ENCODE results near the gene SWI5. TPM values are rescaled to one million over a fixed set of nuclear protein-coding genes. Genes with fewer than 3 reads are reported as not detected.

Gene SWI5
- total RNA-seq, 1 experiment from 2014 or later: 22.4 TPM

GRCh38 chr9:128293091-128293490 is 17.0 kb downstream of the SWI5 start:
- ChIA-PET CTCF (interaction anchor here (0.6 to 1.6 kb wide), 3 partner anchors 47 to 338 kb away, joined by 3 to 6 read pairs (median 3); partner anchors contain the start of genes CERCAM and SLC27A4), RAD21 (ENCODE audit: low non-redundant PET in 1 of 2, low total read pairs in 2 of 2, uncharacterized antibody in 2 of 2, unreplicated experiment in 2 of 2) (no interaction called here), POLR2A (interaction anchor here (0.6 kb wide), 1 partner anchor 128 kb away, joined by 4 read pairs; the partner anchor contains the start of gene CERCAM)
- no peaks in the 10 kb centered on the region for H3K79me2 ChIP-seq (ENCODE audit: insufficient read depth, low read length)
- intact Hi-C loops (cut with micrococcal nuclease): loop anchor here (10.0 kb wide), 1 partner anchor 262 kb away; the partner anchor contains the start of gene SPTAN1
- H3K36me3 ChIP-seq (ENCODE audit: control insufficient read depth in 1 of 2, insufficient read depth in 2 of 2, low read length in 2 of 2): no peaks in the 10 kb centered on the region
- TF ChIP-seq POLR2A (IDR thresholded peaks at IDR 0.05; ENCODE audit: borderline replicate concordance, extremely low read depth, insufficient read depth, insufficient read length) (no peak), EZH2phosphoT487 (IDR thresholded peaks at IDR 0.05; ENCODE audit: borderline replicate concordance) (no peak), CEBPB (IDR thresholded peaks at IDR 0.05; ENCODE audit: low read depth) (no peak), RAD21 (IDR thresholded peaks at IDR 0.05; ENCODE audit: low read depth) (no peak), SIN3A (IDR thresholded peaks at IDR 0.05; ENCODE audit: low read depth) (no peak), POLR2AphosphoS5 (IDR thresholded peaks at IDR 0.05; ENCODE audit: low read depth, low read length) (no peak)
- no peaks in the 10 kb centered on the region for H4K20me1 ChIP-seq (ENCODE audit: insufficient read depth)
- H3K4me2 ChIP-seq (ENCODE audit: low read length): no peak overlapping the region
- H3K4me3 ChIP-seq (replicated peaks in 1 of 2; ENCODE audit: low read depth in 1 of 2, low read length in 2 of 2): no peak overlapping the region
- peaks cover 5 to 18% of the 10 kb centered on the region in 2 experiments; a peak in 3 of 4 replicates for H3K4me1 ChIP-seq (ENCODE audit: control insufficient read depth in 1 of 2, insufficient read depth in 2 of 2, low read length in 2 of 2)
- DNase-seq (ENCODE audit: low read depth, low spot score) (no peak), ATAC-seq (no peak)
- no TSS peak for BruUV-seq (replicated peaks)
- no peaks in the 10 kb centered on the region for H3K9me3 ChIP-seq (ENCODE audit: control insufficient read depth in 1 of 2, insufficient read depth in 1 of 2, low read depth in 1 of 2, low read length in 2 of 2)
- no peak overlapping the region for H2AFZ ChIP-seq (ENCODE audit: low read depth, low read length, poor library complexity, severe bottlenecking)
- no peak overlapping the region for H3K27ac ChIP-seq (ENCODE audit: low read depth, low read length)
- no peak overlapping the region for H3K9ac ChIP-seq (ENCODE audit: low read length)
- no peaks in the 10 kb centered on the region for H3K9me2 ChIP-seq (ENCODE audit: insufficient read depth)
- no peaks in the 10 kb centered on the region for H3K27me3 ChIP-seq (ENCODE audit: insufficient read depth, low read length)

GRCh38 chr9:128294142-128294541 is 18.1 kb downstream of the SWI5 start:
- H2AFZ ChIP-seq (ENCODE audit: low read depth, low read length, poor library complexity, severe bottlenecking): no peak overlapping the region
- H3K4me3 ChIP-seq (replicated peaks in 1 of 2; ENCODE audit: low read depth in 1 of 2, low read length in 2 of 2): no peak overlapping the region
- no peaks in the 10 kb centered on the region for H3K79me2 ChIP-seq (ENCODE audit: insufficient read depth, low read length)
- peaks cover 5 to 24% of the 10 kb centered on the region in 2 experiments; a peak in 3 of 4 replicates for H3K4me1 ChIP-seq (ENCODE audit: control insufficient read depth in 1 of 2, insufficient read depth in 2 of 2, low read length in 2 of 2)
- H3K9me2 ChIP-seq (ENCODE audit: insufficient read depth): no peaks in the 10 kb centered on the region
- POLR2A ChIA-PET: no interaction called here
- H3K9me3 ChIP-seq (ENCODE audit: control insufficient read depth in 1 of 2, insufficient read depth in 1 of 2, low read depth in 1 of 2, low read length in 2 of 2): no peaks in the 10 kb centered on the region
- DNase-seq (ENCODE audit: low read depth, low spot score) (no peak), ATAC-seq (no peak)
- no peak overlapping the region for H3K9ac ChIP-seq (ENCODE audit: low read length)
- RAD21 ChIA-PET (ENCODE audit: low non-redundant PET in 1 of 2, low total read pairs in 2 of 2, uncharacterized antibody in 2 of 2, unreplicated experiment in 2 of 2): no interaction called here
- BruUV-seq (replicated peaks): no TSS peak
- no peaks in the 10 kb centered on the region for H3K27me3 ChIP-seq (ENCODE audit: insufficient read depth, low read length)
- H3K4me2 ChIP-seq (ENCODE audit: low read length): no peak overlapping the region
- TF ChIP-seq ZFX (IDR thresholded peaks at IDR 0.05) (no peak), POLR2A (IDR thresholded peaks at IDR 0.05; ENCODE audit: borderline replicate concordance, extremely low read depth, insufficient read depth, insufficient read length) (no peak), RAD21 (IDR thresholded peaks at IDR 0.05; ENCODE audit: low read depth) (no peak)
- intact Hi-C loops (cut with micrococcal nuclease): loop anchor here (10.0 kb wide), 1 partner anchor 261 kb away; the partner anchor contains the start of gene SPTAN1
- no peak overlapping the region for H3K27ac ChIP-seq (ENCODE audit: low read depth, low read length)
- no peaks in the 10 kb centered on the region for H3K36me3 ChIP-seq (ENCODE audit: control insufficient read depth in 1 of 2, insufficient read depth in 2 of 2, low read length in 2 of 2)
- no peaks in the 10 kb centered on the region for H4K20me1 ChIP-seq (ENCODE audit: insufficient read depth)
- CTCF ChIA-PET: interaction anchor here (0.7 to 4.3 kb wide), 6 partner anchors 39 to 341 kb away, joined by 3 to 40 read pairs (median 8); no protein-coding TSS in a partner anchor

All from HCT116 (cell line).